Measurements from ENCODE around the gene RUNX1.

DNA sequence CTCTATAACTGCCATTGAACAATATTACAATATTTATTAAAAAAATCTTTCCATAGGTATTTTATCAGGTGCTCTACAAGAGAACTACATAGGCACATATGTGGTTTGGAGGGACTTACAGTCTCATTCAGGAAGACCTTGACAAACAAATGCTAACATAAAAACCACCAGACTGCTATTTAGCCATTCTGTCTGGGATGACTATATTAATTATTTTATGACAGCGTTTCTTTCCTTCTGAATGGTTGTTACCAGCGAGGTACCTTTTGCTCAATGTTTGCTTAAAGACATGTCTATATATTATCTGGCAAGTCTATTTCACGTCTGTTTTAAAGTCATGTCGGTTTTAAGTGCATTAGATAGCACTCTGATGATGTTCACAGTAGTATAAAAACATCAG lies 69.7 kb downstream of the RUNX1 start:
- TF ChIP-seq, protein P1, sequence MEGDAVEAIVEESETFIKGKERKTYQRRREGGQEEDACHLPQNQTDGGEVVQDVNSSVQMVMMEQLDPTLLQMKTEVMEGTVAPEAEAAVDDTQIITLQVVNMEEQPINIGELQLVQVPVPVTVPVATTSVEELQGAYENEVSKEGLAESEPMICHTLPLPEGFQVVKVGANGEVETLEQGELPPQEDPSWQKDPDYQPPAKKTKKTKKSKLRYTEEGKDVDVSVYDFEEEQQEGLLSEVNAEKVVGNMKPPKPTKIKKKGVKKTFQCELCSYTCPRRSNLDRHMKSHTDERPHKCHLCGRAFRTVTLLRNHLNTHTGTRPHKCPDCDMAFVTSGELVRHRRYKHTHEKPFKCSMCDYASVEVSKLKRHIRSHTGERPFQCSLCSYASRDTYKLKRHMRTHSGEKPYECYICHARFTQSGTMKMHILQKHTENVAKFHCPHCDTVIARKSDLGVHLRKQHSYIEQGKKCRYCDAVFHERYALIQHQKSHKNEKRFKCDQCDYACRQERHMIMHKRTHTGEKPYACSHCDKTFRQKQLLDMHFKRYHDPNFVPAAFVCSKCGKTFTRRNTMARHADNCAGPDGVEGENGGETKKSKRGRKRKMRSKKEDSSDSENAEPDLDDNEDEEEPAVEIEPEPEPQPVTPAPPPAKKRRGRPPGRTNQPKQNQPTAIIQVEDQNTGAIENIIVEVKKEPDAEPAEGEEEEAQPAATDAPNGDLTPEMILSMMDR (IDR thresholded peaks at IDR 0.05), result no peak
- no peak for TF ChIP-seq POLR2A (IDR thresholded peaks at IDR 0.05)
